ENCODE measurements around the gene GLYR1.

Gene GLYR1

DNA sequence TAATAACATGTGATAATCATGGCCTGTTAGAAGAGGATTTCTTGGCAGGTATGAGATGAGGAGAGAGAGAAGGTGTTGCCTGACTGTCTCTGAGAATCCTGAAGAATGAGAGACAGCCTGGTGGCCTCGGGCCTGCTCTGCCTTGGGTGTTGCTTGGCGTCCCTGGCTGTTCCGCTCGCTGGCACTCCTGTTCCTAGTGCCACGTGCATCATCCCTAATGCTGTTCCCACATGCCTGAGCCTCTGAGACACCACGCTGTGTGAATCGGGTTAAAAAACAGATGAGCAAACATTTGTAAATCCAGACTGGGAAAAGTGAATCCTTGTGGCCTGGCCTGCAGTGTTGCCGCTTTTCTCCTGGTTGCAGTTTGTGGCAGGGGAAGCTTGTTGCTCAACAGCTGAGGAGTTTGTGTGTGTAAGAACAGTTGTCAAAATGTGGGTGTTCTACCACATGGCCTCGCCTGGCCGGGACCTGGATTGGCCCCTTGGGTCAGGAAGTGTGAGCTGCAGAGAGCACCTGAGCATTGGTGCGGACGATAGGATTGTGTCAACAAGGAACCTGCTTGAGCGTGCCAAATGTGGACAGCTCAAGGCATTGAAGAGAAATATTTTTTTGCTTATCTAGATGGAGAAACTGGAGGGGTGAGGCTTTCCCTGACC is 22.2 kb upstream of the GLYR1 start:
- FAIRE-seq (no peak), DNase-seq (ENCODE audit: insufficient read length, low spot score) (no peak)
- TF ChIP-seq, protein P1, sequence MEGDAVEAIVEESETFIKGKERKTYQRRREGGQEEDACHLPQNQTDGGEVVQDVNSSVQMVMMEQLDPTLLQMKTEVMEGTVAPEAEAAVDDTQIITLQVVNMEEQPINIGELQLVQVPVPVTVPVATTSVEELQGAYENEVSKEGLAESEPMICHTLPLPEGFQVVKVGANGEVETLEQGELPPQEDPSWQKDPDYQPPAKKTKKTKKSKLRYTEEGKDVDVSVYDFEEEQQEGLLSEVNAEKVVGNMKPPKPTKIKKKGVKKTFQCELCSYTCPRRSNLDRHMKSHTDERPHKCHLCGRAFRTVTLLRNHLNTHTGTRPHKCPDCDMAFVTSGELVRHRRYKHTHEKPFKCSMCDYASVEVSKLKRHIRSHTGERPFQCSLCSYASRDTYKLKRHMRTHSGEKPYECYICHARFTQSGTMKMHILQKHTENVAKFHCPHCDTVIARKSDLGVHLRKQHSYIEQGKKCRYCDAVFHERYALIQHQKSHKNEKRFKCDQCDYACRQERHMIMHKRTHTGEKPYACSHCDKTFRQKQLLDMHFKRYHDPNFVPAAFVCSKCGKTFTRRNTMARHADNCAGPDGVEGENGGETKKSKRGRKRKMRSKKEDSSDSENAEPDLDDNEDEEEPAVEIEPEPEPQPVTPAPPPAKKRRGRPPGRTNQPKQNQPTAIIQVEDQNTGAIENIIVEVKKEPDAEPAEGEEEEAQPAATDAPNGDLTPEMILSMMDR (IDR thresholded peaks at IDR 0.05; ENCODE audit: insufficient read depth, missing control alignments): no peak

DNA sequence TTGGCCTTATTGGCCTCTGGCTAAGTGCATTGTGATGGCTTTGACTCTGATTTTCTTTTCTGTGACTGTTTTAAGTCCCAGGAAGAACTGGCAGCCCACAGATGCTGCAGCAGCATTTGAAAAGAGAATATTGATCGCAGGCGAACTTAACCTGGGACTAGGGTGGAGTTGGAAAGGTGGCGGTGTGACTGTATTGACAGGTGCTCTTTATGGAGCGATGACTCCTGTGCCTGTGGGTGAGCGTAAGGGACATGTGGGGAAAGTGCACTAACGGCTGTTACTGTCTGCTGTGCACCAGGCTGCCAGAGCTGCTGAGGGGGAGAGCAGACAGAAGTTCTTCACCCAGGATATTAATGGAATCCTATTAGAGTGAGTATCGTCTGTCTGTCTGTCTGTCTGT is 21.4 kb upstream of the GLYR1 start:
- TF ChIP-seq, protein P1 (IDR thresholded peaks at IDR 0.05; ENCODE audit: insufficient read depth, missing control alignments): no peak
- no peak for DNase-seq (ENCODE audit: insufficient read length, low spot score)
- FAIRE-seq: no peak

DNA sequence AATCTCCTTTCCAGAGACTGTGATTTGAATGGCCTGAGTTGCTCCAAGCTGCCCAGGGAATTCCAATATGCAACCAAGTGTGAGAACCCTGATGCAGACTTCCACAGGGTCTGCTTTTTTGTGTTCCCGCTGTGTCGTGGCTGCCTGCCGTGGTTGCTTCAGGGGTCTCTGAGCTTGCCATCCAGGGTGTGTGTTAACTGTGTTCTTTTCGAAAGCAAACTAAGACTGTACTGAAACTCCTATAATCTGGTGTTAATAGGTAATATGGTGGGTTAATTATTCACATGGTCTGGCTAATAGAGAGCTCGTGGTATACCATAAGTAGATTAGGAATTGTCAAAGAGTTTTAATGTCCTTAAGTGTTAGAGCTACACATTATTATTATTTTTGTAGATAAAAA is 20.9 kb upstream of the GLYR1 start:
- TF ChIP-seq, protein P1 (IDR thresholded peaks at IDR 0.05; ENCODE audit: insufficient read depth, missing control alignments): no peak
- FAIRE-seq: no peak
- no peak for DNase-seq (ENCODE audit: insufficient read length, low spot score)

DNA sequence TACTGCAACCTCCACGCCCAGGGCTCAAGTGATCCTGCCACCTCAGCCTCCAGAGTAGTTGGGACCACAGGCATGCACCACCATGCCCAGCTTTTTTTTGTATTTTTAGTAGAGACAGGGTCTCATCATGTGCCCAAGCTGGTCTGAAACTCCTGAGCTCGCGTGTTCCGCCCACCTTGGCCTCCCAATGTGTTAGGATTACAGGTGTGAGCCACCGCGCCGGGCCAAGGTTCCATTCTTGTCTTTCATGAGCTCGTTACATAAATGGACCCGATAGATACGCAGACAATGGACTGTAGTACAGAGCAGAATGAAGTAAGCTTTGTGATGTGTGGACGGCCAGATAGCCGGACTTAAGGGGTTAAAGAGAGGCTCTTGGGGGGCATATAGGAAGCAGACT is 19.5 kb upstream of the GLYR1 start:
- FAIRE-seq (no peak), DNase-seq (ENCODE audit: insufficient read length, low spot score) (no peak)
- TF ChIP-seq, protein P1 (IDR thresholded peaks at IDR 0.05; ENCODE audit: insufficient read depth, missing control alignments): no peak

DNA sequence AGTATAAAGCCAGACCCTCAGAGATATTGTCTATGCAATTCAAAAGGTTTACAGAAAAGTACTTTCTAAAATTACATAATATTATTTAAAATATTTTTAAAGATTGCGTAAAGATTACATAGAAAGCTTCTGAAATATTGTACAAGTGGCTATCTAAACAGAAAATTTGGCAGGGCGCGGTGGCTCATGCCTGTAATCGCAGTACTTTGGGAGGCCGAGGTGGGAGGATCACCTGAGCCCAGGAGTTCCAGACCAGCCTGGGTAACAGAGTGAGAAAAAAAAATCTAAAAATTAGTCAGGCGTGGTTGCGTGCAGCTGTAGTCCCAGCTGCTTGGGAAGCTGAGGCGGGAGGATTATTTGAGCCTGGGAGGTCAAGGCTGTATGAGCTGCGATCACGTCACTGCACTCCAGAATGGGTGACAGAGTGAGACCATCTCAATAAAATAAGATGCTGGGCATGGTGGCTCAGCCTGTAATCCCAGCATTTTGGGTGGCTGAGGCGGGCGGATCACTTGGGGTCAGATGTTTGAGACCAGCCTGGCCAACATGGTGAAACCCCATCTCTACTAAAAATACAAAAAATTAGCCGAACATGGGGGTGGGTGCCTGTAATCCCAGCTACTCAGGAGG is 18.3 kb upstream of the GLYR1 start:
- FAIRE-seq (no peak), DNase-seq (ENCODE audit: insufficient read length, low spot score) (no peak)
- TF ChIP-seq, protein P1 (IDR thresholded peaks at IDR 0.05; ENCODE audit: insufficient read depth, missing control alignments): no peak

DNA sequence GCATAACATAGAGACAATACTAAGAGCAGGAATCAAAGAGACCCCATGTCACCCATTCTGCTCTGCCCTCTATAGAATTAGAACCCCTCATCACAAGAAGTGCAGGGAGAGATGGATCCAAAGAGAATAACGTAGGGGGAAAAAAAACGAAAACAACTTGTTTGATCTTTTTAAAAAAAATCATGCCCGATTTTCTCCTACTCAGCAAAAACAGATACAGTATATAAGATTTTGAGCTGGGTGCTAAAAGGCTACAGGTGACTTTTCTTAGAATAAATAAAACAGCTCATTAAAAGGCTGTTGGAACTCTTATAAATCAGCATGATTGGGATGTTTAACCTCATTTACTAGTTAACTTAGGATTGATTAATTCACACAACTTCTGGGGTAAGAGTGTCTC is 17.6 kb upstream of the GLYR1 start:
- DNase-seq (ENCODE audit: insufficient read length, low spot score): no peak
- FAIRE-seq: no peak
- TF ChIP-seq, protein P1 (IDR thresholded peaks at IDR 0.05; ENCODE audit: insufficient read depth, missing control alignments): no peak

DNA sequence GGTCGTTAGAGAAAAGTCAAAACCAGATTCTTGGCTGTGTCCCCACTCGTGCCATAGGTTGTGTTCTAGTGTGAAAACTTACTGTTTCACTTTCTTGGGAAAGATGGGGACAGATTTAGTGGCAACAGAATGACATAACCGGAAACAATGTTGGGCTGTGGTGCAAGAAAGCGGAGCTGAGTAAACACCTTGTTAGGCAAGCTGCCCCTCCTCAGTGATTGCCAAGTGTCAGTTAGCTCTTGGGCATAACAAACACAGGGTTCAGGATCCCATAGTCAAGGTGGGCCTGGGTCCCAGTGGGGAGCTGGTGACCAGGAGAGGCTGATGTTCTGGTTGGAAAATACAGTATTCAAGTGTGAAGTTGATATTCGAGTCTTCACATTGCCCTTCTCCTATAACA is 15.6 kb upstream of the GLYR1 start:
- TF ChIP-seq, protein P1 (IDR thresholded peaks at IDR 0.05; ENCODE audit: insufficient read depth, missing control alignments): no peak
- no peak for DNase-seq (ENCODE audit: insufficient read length, low spot score)
- no peak for FAIRE-seq
